Measurements from ENCODE around the gene VEPH1.
A peak's percentile ranks its signal among the peaks of the same experiment; 100 is the strongest.

Gene VEPH1

GRCh38 chr3:157408499-157409149, 94.6 kb downstream of the VEPH1 start:
- Mint-ChIP-seq H3K36me3 (ENCODE audit: low read depth) (no peaks in the 10 kb centered on the region), H3K9me3 (peaks cover 5% of the 10 kb centered on the region), H3K4me1 (peaks cover 11% of the 10 kb centered on the region), H3K27me3 (ENCODE audit: low read depth, poor library complexity) (peaks cover 14% of the 10 kb centered on the region), H3K4me3 (no peak overlapping the region), H3K27ac (no peak overlapping the region)
- no peak for DNase-seq
- TF ChIP-seq CTCF (IDR thresholded peaks at IDR 0.05), result no peak

GRCh38 chr3:157407769-157408168, 95.4 kb downstream of the VEPH1 start:
- Mint-ChIP-seq H3K27ac (no peak overlapping the region), H3K9me3 (peaks cover 5% of the 10 kb centered on the region), H3K36me3 (ENCODE audit: low read depth) (no peaks in the 10 kb centered on the region), H3K4me1 (peaks cover 7% of the 10 kb centered on the region), H3K27me3 (ENCODE audit: low read depth, poor library complexity) (peaks cover 14% of the 10 kb centered on the region), H3K4me3 (no peak overlapping the region)
- no peak for TF ChIP-seq CTCF (IDR thresholded peaks at IDR 0.05)
- no peak for DNase-seq

- no peak for TF ChIP-seq CTCF (IDR thresholded peaks at IDR 0.05)
- Mint-ChIP-seq H3K4me3 (no peak overlapping the region), H3K4me1 (peaks cover 7% of the 10 kb centered on the region), H3K9me3 (peaks cover 5% of the 10 kb centered on the region), H3K27ac (no peak overlapping the region), H3K27me3 (ENCODE audit: low read depth, poor library complexity) (peaks cover 10% of the 10 kb centered on the region), H3K36me3 (ENCODE audit: low read depth) (no peaks in the 10 kb centered on the region)
- DNase-seq, result no peak
Observed at GRCh38 chr3:157406394-157406793, 96.8 kb downstream of the VEPH1 start.

GRCh38 chr3:157405457-157405856, 97.8 kb downstream of the VEPH1 start:
- Mint-ChIP-seq H3K9me3 (no peaks in the 10 kb centered on the region), H3K27me3 (ENCODE audit: low read depth, poor library complexity) (peaks cover 6% of the 10 kb centered on the region), H3K36me3 (ENCODE audit: low read depth) (no peaks in the 10 kb centered on the region), H3K4me1 (peaks cover 7% of the 10 kb centered on the region), H3K27ac (no peak overlapping the region), H3K4me3 (no peak overlapping the region)
- TF ChIP-seq CTCF (IDR thresholded peaks at IDR 0.05), result no peak
- no peak for DNase-seq

GRCh38 chr3:157404381-157404780, 98.8 kb downstream of the VEPH1 start:
- no peak for DNase-seq
- no peak overlapping the region for H3K4me3 Mint-ChIP-seq
- no peak for TF ChIP-seq CTCF (IDR thresholded peaks at IDR 0.05)
- no peaks in the 10 kb centered on the region for H3K36me3 Mint-ChIP-seq (ENCODE audit: low read depth)
- no peaks in the 10 kb centered on the region for H3K9me3 Mint-ChIP-seq
- peaks cover 7% of the 10 kb centered on the region for H3K4me1 Mint-ChIP-seq
- peaks cover 6% of the 10 kb centered on the region for H3K27me3 Mint-ChIP-seq (ENCODE audit: low read depth, poor library complexity)
- H3K27ac Mint-ChIP-seq, result peak overlapping the region; percentile 70

- no peaks in the 10 kb centered on the region for H3K9me3 Mint-ChIP-seq
- TF ChIP-seq CTCF (IDR thresholded peaks at IDR 0.05), result no peak
- no peak for DNase-seq
Observed at GRCh38 chr3:157398598-157398997, 104.6 kb downstream of the VEPH1 start.

More at GRCh38 chr3:157398598-157398997, 104.6 kb downstream of the VEPH1 start:
- H3K4me1 Mint-ChIP-seq, result no peaks in the 10 kb centered on the region
- H3K27ac Mint-ChIP-seq, result no peak overlapping the region
- no peaks in the 10 kb centered on the region for H3K27me3 Mint-ChIP-seq (ENCODE audit: low read depth, poor library complexity)
- H3K4me3 Mint-ChIP-seq, result no peak overlapping the region
- H3K36me3 Mint-ChIP-seq (ENCODE audit: low read depth), result no peaks in the 10 kb centered on the region
